Globus pallidus (tissue), 1 donor: ENCODE data around the gene UNC5B.

Source experiments
- DNase-seq: peaks from one replicate; pipeline ENCODE4 v3.0.0-alpha.2; 2015; ENCODE audit warnings: low spot score

UNC5B gene

GRCh38 chr10:71301371-71301916 is 89.1 kb downstream of the UNC5B start:
- DNase-seq: no peak

GRCh38 chr10:71302451-71302850 is 90.1 kb downstream of the UNC5B start:
- no peak for DNase-seq

DNA sequence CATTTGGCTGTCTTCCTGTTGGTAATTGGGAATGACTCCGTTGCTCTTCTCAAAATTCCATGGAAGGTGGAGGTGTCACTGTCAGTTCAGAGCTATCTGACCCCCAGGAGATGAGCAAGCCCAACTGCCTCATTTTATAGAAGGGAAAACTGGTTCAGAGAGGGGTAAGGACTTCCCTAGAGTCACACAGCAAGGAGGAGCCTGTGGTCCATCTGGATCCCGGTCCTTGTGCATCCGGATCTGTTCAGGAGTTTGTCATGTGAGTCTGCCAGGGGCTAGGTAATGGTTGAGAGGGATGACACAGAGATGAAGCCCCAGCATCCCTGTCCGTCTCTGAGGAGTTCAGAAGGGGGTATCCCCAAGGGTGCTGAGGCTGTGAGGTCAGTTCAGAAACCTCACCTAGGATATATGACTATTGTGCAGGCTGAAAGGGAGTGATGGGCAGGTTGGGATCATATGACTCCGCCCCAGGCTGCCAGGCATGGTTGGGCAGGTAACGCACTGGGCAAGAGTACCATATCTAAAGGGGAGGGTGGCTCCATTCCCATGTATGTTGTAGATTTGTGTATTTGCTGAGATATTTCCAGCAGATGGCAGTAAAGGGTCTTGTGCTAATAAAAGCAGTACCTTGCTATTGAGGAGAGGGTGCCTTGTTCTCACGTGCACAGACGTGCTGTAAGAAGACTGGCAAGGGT is 90.7 kb downstream of the UNC5B start:
- no peak for DNase-seq

DNA sequence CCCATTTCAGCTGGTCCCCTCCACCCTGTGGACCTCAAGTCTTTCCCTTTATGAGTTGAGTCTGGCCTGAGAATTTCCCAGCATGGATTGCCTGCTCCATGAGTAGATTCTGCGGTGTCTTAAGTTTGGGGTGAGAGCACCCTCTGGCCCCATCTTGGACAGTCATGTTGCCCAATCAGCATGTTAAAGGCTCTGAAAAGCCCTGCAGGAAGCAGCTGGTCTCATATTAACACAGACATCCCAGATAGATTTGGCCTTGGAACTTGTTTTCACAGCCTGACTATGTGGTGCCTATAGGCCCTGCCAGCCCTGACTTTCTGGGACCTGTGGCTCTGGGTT is 91.2 kb downstream of the UNC5B start:
- DNase-seq: no peak

DNA sequence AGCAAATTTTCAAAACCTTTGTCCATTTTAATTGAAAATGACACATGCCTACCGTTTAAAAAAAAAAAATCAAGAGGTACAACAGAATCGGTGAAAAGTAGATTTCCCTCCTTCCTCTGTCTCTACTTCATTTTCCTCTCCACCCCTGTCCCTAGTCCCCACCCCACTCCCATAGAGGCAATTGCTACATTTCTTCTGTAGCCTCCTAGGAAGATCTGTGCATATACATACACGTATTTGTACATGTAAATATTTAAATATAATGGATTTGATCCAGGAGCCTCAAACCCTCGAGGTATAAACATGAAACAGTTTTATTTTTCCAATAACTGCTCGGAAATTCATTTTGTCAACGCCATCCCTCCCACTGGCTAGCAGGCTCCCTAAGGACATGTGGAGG is 92.5 kb downstream of the UNC5B start:
- no peak for DNase-seq

- no peak for DNase-seq
These were observed 94.6 kb downstream of the UNC5B start for GRCh38 chr10:71306979-71307378.

DNA sequence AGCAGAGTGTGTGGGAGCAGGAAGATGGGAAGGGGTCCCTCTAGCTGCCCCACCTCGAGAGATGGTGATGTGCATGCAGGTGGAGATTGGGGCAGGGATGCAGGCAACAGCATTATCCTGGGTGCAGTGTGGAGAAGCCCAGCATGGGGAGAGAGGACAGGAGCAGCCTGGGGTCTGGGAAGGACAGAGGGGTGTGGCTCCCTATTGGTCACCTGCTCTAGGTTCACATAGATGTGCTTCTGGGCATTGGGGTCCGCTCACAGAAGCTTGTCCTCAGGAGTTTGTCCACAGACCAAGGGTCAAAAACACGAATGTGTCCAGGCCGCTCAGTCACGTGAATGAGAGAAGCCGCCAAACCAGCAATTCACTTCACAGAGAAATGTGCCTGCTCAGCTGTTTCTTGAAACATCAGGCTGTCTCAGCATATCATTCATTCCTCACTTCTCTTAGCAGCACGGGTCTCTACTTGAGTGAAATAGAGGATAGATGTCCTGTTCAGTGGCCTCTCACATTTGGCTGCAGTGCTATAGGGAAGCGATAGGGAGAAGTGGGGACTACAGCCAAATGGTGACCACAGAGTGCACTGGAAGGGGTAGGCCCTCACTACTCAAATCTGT is 95.2 kb downstream of the UNC5B start:
- no peak for DNase-seq

DNA sequence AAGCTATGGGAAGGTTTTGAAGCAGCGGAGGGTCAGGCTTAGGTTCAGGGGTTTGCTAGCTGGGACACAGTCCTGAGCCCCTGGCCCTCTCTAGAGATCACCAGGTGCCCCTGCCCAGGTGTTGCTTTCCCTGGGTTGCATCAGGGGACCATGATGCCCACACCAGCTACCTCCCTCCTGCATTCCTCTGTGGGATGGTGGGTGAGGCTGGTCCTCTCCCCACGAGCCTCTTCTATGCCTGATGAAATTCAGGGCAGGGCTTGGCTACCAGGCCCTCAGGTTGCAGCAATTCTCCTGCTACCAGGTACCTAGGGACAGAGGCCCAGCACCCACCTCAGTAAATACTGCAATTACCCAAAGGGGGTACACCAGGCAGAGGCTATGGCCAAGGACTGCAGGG is 95.9 kb downstream of the UNC5B start:
- no peak for DNase-seq

GRCh38 chr10:71308985-71309384 is 96.6 kb downstream of the UNC5B start:
- DNase-seq: no peak

DNA sequence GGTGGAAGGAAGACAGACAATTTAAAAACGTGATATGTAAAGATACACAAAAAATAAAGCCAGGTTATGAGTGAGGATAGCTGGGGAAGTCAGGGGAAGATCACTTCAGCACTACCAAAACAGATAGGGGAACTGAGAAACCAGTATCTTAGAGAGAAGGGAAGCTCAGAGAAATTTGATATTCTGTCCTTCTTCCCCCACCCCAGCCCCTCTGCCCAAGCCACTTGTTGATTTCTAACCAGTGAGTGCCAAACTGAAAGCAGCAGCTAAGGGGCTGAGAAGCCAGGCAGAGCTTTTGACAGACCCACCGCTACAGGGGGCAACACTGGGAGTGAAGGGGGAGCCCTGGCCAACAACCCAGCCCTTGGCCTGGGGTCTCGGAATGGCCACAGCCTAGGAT is 97.5 kb downstream of the UNC5B start:
- no peak for DNase-seq

- DNase-seq: no peak
These were observed 99.8 kb downstream of the UNC5B start for GRCh38 chr10:71312220-71312619.

DNA sequence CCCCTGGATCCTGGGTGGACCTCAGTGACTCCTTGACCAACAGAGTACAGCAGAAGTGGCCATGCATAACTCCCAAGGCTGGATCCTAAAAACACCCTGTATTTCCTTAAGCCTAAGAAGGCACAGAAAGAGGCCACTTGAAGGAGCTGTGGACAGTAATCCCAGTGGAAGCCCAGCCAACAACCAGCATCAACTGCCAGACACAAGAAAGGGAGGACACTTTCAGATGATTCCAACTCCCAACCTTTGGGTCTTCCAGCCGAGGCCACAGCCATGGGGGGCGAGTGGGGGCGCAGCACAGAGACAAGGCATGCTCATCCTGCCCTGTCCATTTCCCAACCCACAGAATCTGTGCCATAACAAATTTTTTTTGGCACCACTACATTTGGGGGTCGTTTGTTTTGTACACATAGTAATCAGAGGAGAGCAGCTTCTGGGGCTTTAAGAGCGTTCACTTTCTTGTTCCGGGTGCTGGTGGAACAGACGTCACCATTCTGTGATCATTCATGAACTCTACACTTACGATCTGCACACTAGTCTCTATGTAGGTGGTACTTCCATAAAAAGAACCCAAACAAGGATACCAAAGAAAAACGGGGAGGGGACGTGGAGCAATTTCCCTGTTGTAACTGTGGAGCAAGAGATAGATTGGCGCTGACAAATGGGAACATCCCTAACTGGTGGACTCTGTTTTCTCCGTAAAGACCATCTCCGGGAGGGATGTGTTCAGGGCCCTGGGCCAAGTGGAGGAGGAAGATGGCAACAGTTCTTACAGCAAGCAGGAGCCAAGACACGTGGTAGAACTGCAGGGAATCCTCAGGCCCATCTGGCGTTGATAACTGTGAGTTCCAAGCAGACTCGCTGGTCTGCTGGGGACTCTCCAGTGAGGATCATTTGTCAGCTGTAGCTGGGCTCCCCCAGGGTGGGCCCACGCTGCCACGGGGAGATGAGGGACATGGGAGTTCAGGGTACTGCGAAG is 100.7 kb downstream of the UNC5B start:
- peak; percentile 26 for DNase-seq

DNA sequence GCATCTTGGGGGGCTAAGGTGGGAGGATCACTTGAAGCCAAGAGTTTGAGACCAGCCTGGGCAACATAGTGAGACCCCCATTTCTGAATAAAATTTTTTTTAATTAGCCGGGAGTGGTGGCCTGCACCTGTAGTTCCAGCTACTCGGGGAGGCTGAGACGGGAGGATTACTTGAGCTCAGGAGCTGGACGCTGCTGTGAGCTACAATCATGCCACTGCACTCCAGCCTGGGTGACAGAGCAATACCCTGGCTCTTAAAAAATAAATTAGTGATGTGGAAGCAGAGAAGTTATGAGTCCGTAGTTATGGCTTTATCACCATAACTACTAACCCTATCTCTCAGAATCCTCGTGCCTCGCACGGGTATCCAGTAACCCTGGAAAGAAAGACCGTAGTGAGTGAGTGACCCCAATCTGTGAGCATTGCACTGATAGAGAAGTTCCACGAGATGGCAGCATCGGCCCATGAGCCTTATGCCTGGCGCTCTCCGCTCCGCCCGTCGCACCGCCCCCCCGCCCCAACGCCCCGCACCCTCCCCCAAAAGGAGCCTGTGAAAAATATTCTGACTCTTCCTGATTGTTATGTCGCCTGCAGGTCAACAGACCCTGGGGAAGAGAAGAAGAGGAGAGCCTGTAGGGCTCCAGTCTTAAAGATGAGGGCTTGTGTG is 101.8 kb downstream of the UNC5B start:
- DNase-seq: peak; percentile 57

DNA sequence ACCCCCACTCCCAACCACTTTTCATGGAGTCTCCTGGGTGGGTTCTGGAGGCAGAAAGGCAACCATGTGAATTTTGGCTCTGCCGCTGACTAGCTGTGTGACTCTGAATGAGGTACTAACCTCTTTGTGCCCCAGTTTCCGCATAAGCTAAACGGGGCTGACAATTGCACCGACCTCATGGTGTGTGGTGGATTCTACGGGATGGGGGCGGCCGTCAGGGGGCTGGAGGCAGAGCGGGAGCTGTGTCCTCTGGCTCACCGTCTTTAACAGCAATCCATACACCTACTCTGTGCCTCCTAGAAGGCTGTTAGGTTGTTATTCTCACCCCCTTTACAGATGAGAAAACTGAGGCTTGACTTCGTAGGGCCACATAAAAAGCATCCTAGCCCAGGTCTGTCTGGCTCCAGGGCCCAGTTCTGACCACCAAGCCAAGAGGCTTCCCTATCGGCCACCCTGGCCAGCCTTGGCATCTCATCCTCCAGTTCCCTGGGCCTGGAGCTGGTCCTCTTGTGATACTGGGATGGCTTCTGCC is 102.4 kb downstream of the UNC5B start:
- no peak for DNase-seq

DNA sequence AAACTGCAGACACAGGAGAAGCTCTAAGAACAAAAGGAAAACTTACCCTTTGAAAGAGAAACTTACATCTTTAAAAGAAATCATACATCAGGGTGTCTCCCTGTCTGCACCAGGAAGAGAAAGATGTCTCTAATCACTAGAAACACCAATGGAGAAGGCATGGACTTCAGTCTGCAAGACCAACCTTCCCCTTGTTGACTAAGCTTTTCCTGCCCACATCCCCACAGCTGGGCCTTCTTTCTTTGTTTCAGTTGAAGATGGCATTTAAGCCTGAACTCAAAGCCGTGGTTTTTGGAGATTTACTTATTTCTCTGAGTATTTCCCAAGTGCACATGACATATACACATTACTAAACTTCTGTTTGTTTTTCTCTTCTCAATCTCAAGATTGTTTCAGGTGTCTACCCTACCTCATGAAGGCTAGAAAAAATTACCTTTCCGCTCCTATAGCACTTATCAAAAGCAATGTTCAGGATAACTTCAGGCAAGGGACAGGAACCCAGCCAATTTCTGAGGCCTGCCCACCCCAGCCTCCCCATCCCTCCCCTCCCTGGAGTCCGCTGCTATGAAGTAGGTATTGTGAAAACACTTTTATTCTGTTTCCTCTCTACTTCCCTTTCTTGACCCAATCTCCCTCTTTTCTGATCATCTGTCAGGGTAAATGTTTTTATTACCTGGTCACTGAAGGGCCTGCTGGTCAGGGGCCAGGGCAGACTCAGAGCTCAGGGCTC is 103.9 kb downstream of the UNC5B start:
- DNase-seq: no peak

- DNase-seq: no peak
These were observed 104.4 kb downstream of the UNC5B start for GRCh38 chr10:71316786-71317160.

- DNase-seq: no peak
These were observed 105.4 kb downstream of the UNC5B start for GRCh38 chr10:71317739-71318138.

GRCh38 chr10:71319042-71319799 is 106.9 kb downstream of the UNC5B start, which contains the start of gene SLC29A3:
Gene SLC29A3 (plus strand): TSS chr10:71319259. CDS start chr10:71319310, 51 bp downstream.
- DNase-seq: peak; percentile 84

DNA sequence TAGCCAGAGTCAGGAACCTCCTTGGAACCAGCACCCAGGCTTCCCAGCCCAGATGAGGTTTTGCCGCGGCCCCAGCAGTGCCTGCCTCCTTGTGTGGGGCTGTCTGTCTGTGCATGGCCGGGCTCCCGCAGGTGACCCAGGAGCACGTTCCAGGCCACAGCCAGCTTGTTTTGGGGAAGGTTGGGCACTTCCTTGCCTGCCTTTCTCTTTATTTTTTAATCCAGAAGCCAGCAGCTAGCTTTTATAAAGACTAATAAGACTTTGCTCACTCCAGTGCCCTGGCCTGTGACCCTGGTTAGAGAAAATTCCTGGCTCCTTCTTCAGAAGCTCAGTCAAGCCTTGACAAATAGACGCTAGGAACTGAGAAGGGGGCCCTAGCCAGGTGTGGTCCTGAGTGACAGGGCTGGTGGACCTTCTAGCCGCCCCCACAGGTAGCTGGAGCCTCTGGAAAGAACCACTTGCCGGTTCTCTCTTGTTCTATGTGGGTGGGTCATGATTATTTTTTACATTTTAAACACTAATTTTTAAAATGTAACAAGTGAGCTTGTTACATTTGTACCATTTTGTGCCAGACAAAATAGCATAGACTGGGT is 107.5 kb downstream of the UNC5B start:
- DNase-seq: no peak

DNA sequence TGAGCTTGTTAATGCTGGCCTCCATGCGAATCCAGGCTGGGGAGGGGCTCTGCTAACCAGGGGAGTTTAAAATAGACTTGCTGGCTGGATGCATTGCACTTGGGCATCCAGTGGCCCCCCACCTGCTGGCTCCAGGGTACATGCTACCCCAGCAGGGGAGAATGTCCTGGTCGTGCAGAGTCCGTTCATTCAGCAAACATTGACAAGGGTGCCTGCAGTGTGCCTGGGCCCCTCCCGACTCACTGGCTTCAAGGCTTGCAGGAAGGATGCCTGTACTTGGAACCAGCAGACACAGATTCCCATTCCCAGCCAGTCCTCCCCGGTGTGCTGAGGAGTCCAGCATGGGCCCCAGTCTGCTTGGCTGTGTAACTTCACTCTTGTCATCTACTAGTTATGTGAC is 108.2 kb downstream of the UNC5B start:
- DNase-seq: no peak
